ENCODE data around the gene AUTS2.

GRCh38 chr7:70243443-70243842 is 645.2 kb downstream of the AUTS2 start:
- TF ChIP-seq TCF12 (IDR thresholded peaks at IDR 0.05; ENCODE audit: low read depth, low read length) (no peak), CTCF (IDR thresholded peaks at IDR 0.05; ENCODE audit: control extremely low read depth in 1 of 3, insufficient read depth in 1 of 3, low read depth in 1 of 3, low read length in 3 of 3) (no peak), SRF (IDR thresholded peaks at IDR 0.05; ENCODE audit: low read depth, low read length) (no peak), NRF1 (IDR thresholded peaks at IDR 0.05; ENCODE audit: low read depth, low read length) (no peak), ATF2 (IDR thresholded peaks at IDR 0.05; ENCODE audit: low read length) (no peak), BACH1 (IDR thresholded peaks at IDR 0.05; ENCODE audit: low read length) (peak; percentile 66), POLR2AphosphoS5 (IDR thresholded peaks at IDR 0.05; ENCODE audit: low read depth, low read length) (no peak)
